DND-41 (cell line): ENCODE results near the gene TNS1.

ENCODE experiments used
- ATAC-seq: fragments of 200-7000 bp; cut with Tn5 transposase; 3 replicates; pipeline ENCODE4 v1.9.1; 2021; ENCODE audit warnings: low read depth; ENCODE audit not compliant: insufficient read depth
- DNase-seq: peaks from one replicate; pipeline ENCODE4 v3.0.0-alpha.2; 2020
- H2AFZ ChIP-seq: 2 replicates; pipeline ENCODE4 v1.6.0; 2012; ENCODE audit warnings: low read depth, low read length
- H3K27ac ChIP-seq: 2 replicates; pipeline ENCODE4 v1.5.1; 2012; ENCODE audit warnings: low read length, inconsistent platforms
- H3K27me3 ChIP-seq: fragments of 200-600 bp; sonication (generic); 2 replicates; pipeline ENCODE4 v1.6.0; 2012; ENCODE audit warnings: low read length, mild to moderate bottlenecking, inconsistent platforms; ENCODE audit not compliant: insufficient read depth, poor library complexity
- H3K36me3 ChIP-seq: 2 replicates; pipeline ENCODE4 v1.5.1; 2012; ENCODE audit warnings: low read length, inconsistent platforms; ENCODE audit not compliant: insufficient read depth
- H3K4me1 ChIP-seq: 2 replicates; pipeline ENCODE4 v1.5.1; 2012; ENCODE audit warnings: mild to moderate bottlenecking, low read length; ENCODE audit not compliant: insufficient read depth
- H3K4me2 ChIP-seq: 2 replicates; pipeline ENCODE4 v1.6.0; 2012; ENCODE audit warnings: mild to moderate bottlenecking, moderate library complexity, low read length, inconsistent platforms; ENCODE audit not compliant: insufficient read depth
- H3K4me3 ChIP-seq, 2 experiments: fragments of 200-600 bp in 1 of 2; shearing (Covaris generic) in 1 of 2; 2 replicates each; pipeline ENCODE4 v1.5.1; 2012 to 2016; ENCODE audit warnings: inconsistent platforms in 2 of 2, low read length in 2 of 2, mild to moderate bottlenecking in 2 of 2, low read depth in 1 of 2, moderate library complexity in 1 of 2
- H3K79me2 ChIP-seq: 2 replicates; pipeline ENCODE4 v1.6.0; 2012; ENCODE audit warnings: low read length, inconsistent platforms; ENCODE audit not compliant: insufficient read depth
- H3K9ac ChIP-seq: 2 replicates; pipeline ENCODE4 v1.6.0; 2012; ENCODE audit warnings: low read depth, mild to moderate bottlenecking, inconsistent platforms, low read length, moderate library complexity
- H3K9me3 ChIP-seq: 2 replicates; pipeline ENCODE4 v1.5.1; 2012; ENCODE audit warnings: low read length, moderate library complexity, mild to moderate bottlenecking, inconsistent platforms; ENCODE audit not compliant: insufficient read depth, severe bottlenecking
- H4K20me1 ChIP-seq: 2 replicates; pipeline ENCODE4 v1.6.0; 2012; ENCODE audit warnings: low read length; ENCODE audit not compliant: insufficient read depth
- CTCF ChIP-seq: IDR thresholded peaks from 2 replicates; pipeline ENCODE4 v1.5.1; 2012; ENCODE audit warnings: borderline replicate concordance, low read length, moderate library complexity, mild to moderate bottlenecking; ENCODE audit not compliant: poor library complexity, severe bottlenecking; ENCODE audit errors: extremely low read depth
- EZH2 ChIP-seq: IDR thresholded peaks from 3 replicates; pipeline ENCODE4 v1.6.1; 2012; ENCODE audit warnings: borderline replicate concordance, low read depth, mild to moderate bottlenecking, moderate library complexity, low read length, inconsistent platforms; ENCODE audit not compliant: severe bottlenecking

The TNS1 gene

DNA sequence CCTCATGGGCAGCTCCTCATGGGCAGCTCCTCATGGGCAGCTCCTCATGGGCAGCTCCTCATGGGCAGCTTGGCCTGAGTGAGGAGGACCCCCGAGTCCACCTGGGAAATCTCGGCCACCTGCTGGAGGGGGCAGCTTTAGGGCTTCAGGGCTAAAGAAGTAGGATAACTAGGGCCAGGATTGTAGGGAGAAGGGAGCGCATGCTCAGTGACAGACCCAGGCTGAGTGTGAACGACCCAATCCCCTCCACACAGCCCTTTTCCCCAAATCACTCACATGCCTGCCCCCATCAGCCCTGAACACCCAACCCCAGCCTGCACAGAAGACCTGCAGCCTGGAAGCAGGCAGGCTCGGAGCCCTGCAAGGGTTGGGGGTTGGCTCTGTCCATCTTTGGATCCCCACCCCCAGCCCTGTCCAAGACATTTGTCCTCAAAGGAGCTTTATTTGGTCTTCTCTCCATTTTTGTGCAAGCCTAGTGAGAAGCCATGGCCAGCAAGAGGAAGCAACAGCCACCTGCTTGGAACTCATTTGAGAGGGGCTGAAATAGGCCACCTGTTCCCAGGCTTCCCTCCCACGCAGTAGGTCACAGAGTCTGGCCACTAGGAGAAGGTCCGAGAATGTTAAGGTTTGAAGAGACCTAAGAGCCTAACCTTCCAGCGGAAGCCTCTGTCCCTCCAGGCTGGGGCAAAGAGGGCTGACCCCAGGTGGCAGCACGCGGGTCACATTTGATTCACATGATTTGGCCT lies 249.9 kb downstream of the TNS1 start:
- Histone ChIP-seq H3K36me3 (no peaks in the 10 kb centered on the region), H3K27me3 (peaks cover 6% of the 10 kb centered on the region), H3K4me1 (peaks cover 8% of the 10 kb centered on the region), H3K79me2 (no peaks in the 10 kb centered on the region), H3K27ac (no peak overlapping the region), H3K4me3 (no peak overlapping the region), H3K4me2 (no peak overlapping the region), H3K9me3 (no peaks in the 10 kb centered on the region), H4K20me1 (no peaks in the 10 kb centered on the region; the same call in 1 of the 2 replicates), H3K9ac (no peak overlapping the region), H2AFZ (no peak overlapping the region)
- ATAC-seq (no peak), DNase-seq (no peak)
- TF ChIP-seq EZH2 (no peak), CTCF (no peak)

DNA sequence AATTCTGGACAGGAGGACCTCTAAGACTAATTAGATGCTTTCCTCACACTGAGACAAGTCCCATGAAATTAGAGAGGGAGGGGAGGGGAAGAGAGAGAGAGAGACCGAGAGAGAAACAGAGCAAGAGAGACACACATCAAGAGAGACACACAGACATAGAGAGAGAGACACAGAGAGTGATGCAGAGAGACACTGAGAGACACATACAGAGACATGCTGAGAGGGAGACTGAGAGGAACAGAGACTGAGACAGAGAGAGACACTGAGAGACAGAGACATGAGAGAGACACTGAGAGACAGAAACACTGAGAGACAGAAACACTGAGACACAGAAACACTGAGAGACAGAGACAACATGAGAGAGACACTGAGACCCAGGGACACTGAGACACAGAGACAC lies 250.8 kb downstream of the TNS1 start:
- H3K4me1 ChIP-seq = peaks cover 8% of the 10 kb centered on the region
- no peak overlapping the region for H3K27ac ChIP-seq
- ATAC-seq (no peak), DNase-seq (no peak)
- H3K9me3 ChIP-seq = no peaks in the 10 kb centered on the region
- H3K9ac ChIP-seq = no peak overlapping the region
- peaks cover 6% of the 10 kb centered on the region for H3K27me3 ChIP-seq
- no peak overlapping the region for H3K4me2 ChIP-seq
- H2AFZ ChIP-seq = no peak overlapping the region
- H3K36me3 ChIP-seq = no peaks in the 10 kb centered on the region
- H3K4me3 ChIP-seq = no peak overlapping the region
- TF ChIP-seq CTCF (no peak), EZH2 (no peak)
- no peaks in the 10 kb centered on the region for H3K79me2 ChIP-seq
- H4K20me1 ChIP-seq = no peaks in the 10 kb centered on the region; the same call in 1 of the 2 replicates

- no peak overlapping the region for H2AFZ ChIP-seq
Observed at GRCh38 chr2:217751192-217751591, 251.6 kb downstream of the TNS1 start.

More at GRCh38 chr2:217751192-217751591, 251.6 kb downstream of the TNS1 start:
- Histone ChIP-seq H3K4me2 (no peak overlapping the region), H3K4me3 (no peak overlapping the region), H3K27ac (no peak overlapping the region), H3K9me3 (no peaks in the 10 kb centered on the region), H3K4me1 (peaks cover 8% of the 10 kb centered on the region), H3K79me2 (no peaks in the 10 kb centered on the region), H3K36me3 (no peaks in the 10 kb centered on the region), H3K27me3 (peaks cover 6% of the 10 kb centered on the region), H3K9ac (no peak overlapping the region), H4K20me1 (no peaks in the 10 kb centered on the region; the same call in 1 of the 2 replicates)
- TF ChIP-seq CTCF (no peak), EZH2 (no peak)
- no peak for ATAC-seq
- no peak for DNase-seq
